Measurements from ENCODE around the gene GLT6D1. TPM values are rescaled to one million over a fixed set of nuclear protein-coding genes. Genes with fewer than 3 reads are reported as not detected.

Gene GLT6D1
- not detected in 5 replicates for total RNA-seq (2022; extraction: Qiagen RNA extraction)

GRCh38 chr9:135639196-135639595 lies at the start of gene GLT6D1:
Gene GLT6D1 (minus strand): TSS chr9:135639540. CDS start chr9:135639187, 353 bp downstream.

DNA sequence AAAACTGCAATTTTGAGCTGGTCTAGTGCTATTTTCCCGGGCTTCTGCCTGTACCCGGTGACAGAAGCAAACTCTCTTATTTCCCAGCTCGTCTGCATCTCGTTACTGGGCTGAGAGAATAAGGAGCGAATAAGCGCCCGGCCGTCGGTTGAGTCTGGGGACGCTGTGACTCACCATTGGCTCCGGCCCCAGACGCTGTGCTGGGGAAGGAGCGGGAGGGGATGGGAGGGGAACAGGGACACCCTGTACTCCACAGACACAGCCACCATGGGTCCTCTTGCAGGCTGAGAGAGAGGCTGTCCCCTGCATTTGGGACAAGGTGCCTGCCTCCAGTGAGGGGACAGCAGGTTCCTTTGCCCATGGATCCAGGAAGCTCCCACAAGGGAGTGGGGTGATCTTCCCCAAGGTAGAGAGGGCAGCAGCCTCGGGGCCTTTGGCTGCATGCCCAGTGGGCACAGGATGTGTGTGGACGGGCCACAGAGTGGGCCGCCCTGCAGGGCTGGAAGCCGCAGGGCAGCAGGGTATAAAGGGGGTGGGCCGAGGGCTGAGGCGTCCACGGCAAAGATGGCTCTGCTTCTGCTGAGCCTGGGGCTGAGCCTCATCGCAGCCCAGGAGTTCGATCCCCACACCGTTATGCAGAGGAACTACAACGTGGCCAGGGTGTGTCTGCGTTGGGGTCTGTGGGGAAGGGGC lies 23.6 kb upstream of the GLT6D1 start, which contains the start of gene LCN9:
Gene LCN9, plus strand, starts transcription at position 552 of the 693 bp plus-strand sequence. Its CDS starts 13 bp downstream, at position 565.

Other genes starting within 250 kb of the GLT6D1 start
- gene PPP1R26, start 159.8 kb downstream of the GLT6D1 start, total RNA-seq (2022; extraction: Qiagen RNA extraction) = 15.6 to 21.1 TPM (median 20.0 TPM) in 5 replicates
- 100 to 138 TPM (median 135 TPM) in 5 replicates for gene MRPS2, start 138.9 kb downstream of the GLT6D1 start, total RNA-seq (2022; extraction: Qiagen RNA extraction)
- 0.12 TPM in 1 of 5 replicates, not detected in the others for gene LCN1, start 118.1 kb downstream of the GLT6D1 start, total RNA-seq (2022; extraction: Qiagen RNA extraction)
- gene OBP2A, start 93.4 kb downstream of the GLT6D1 start, total RNA-seq (2022; extraction: Qiagen RNA extraction) = not detected in 5 replicates
- 0.14 to 0.28 TPM (median 0.21 TPM) in 5 replicates for gene PAEP, start 77.8 kb downstream of the GLT6D1 start, total RNA-seq (2022; extraction: Qiagen RNA extraction)
- gene LCN9, start 23.8 kb upstream of the GLT6D1 start, total RNA-seq (2022; extraction: Qiagen RNA extraction) = not detected in 5 replicates
- gene SOHLH1, start 59.9 kb upstream of the GLT6D1 start, total RNA-seq (2022; extraction: Qiagen RNA extraction) = not detected in 5 replicates
- gene KCNT1, start 62.6 kb upstream of the GLT6D1 start, total RNA-seq (2022; extraction: Qiagen RNA extraction) = 0.01 to 0.06 TPM in 2 of 5 replicates, not detected in the others

Measured in A549 treated with CORT108297 at 1 μM for 4 hours (cell line).